Fibroblast of pulmonary artery (primary cell): Measurements from ENCODE around the gene PSMD7.

Source experiments
- DNase-seq: peaks from one replicate; pipeline ENCODE4 v3.0.0-alpha.2; 2010; ENCODE audit warnings: low read depth
- H3K4me3 ChIP-seq: replicated peaks from 2 replicates; pipeline ENCODE4 v1.5.1; 2011; ENCODE audit warnings: low read depth, mild to moderate bottlenecking, control low read depth, low read length, moderate library complexity
- CTCF ChIP-seq: IDR thresholded peaks from 2 replicates; pipeline ENCODE4 v1.5.1; 2011; ENCODE audit warnings: mild to moderate bottlenecking, control low read depth, low read length, inconsistent platforms; ENCODE audit errors: missing control alignments

The PSMD7 gene

GRCh38 chr16:74291176-74291575, 5.4 kb upstream of the PSMD7 start:
- TF ChIP-seq CTCF, result no peak
- no peak overlapping the region for H3K4me3 ChIP-seq
- DNase-seq, result no peak

- no peak overlapping the region for H3K4me3 ChIP-seq
- no peak for TF ChIP-seq CTCF
- DNase-seq, result peak; percentile 22
Observed at GRCh38 chr16:74291577-74292208, 4.9 kb upstream of the PSMD7 start.

- DNase-seq, result no peak
- peak overlapping the region; percentile 98 for H3K4me3 ChIP-seq
- TF ChIP-seq CTCF, result no peak
Observed at GRCh38 chr16:74296104-74296431, 546 bp upstream of the PSMD7 start.

GRCh38 chr16:74297145-74297665, 591 bp downstream of the PSMD7 start:
- peak; percentile 22 for DNase-seq
- TF ChIP-seq CTCF, result no peak
- peak overlapping the region; percentile 98 for H3K4me3 ChIP-seq

GRCh38 chr16:74298104-74298503, 1.5 kb downstream of the PSMD7 start:
- peak overlapping the region; percentile 98 for H3K4me3 ChIP-seq
- no peak for TF ChIP-seq CTCF
- no peak for DNase-seq

GRCh38 chr16:74302341-74302740, 5.7 kb downstream of the PSMD7 start:
- H3K4me3 ChIP-seq, result no peak overlapping the region
- TF ChIP-seq CTCF, result no peak
- no peak for DNase-seq

GRCh38 chr16:74304164-74304834, 7.7 kb downstream of the PSMD7 start:
- TF ChIP-seq CTCF, result peak; percentile 45
- H3K4me3 ChIP-seq, result no peak overlapping the region
- DNase-seq, result peak; percentile 29
